COR-L47 (cell line): Measurements from ENCODE around the gene TGFA.

Experiments
- DNase-seq: peaks from one replicate; lab custom pipeline; 2025; lab: John Stamatoyannopoulos, UW

The TGFA gene

DNA sequence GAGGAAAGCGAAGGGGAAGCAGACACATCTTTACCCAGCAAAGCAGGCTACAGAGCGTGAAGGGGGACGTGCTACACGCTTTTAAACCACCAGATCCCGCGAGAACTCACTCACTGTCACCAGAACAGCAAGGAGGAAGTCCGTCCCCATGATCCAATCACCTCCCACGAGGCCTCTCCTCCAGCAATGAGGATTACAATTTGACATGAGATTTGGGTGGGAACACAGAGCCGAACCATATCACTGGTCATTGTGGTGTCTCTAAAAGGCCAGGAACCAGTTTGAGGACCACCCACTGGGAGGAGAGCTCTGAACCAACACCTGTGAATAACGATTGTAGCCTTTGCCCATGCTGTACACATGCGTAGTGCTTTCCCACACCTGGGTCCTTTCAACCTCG, 135.1 kb downstream of the TGFA start:
- no peak for DNase-seq

DNA sequence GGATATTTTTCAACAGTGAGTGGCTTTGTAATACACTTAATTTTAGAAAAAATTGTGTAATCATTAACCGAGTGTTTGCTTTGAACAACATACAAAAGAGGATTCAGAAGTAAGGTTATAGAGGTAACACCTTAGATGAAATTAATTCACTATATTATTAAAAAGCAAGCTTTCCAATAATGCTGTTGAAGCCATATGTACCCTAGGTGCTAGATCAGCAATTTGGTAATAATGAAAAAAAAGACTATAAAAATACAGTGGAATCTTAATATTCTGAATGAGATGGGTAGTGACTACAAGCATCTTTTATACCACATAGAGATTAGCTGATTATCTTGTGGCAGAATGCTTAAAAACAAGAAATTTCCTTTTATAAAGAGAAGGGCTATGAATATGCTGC, 136.6 kb downstream of the TGFA start:
- no peak for DNase-seq

DNA sequence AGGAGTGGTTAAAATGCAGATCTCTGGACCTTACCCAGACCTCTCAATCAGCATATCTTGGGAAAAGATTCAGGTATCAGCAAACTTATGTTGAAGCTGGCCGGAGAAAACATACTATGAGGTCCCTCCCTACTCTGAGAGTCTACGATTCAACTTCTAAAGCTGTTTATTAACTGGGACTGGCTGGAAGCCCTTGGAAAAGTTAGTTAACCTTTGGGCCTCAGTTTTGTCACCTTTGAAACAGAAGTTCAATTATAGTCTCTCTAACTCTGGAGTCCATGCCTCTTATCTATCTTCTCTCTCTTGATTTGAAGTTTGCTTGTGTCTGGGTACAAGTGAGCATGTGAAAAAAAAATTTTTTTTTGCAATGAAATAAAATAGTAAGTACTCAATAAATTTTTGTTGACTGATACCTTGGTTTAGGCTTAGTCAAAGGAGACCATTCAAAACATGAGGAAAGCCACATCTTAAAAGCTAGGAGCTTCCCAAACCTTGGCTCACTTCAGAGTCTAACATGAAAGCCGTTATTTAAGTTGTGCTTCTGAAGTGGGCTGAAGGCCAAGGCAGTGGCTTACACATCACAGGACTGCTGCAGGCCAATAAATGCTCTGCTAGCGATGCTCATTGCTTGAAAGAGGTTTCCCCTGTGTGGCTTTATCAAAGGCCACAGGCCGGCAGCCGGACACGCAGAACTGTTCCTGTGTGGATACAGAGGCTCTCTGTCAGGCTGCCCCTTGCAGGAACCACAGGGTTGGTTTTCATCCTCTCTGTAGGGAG, 141.1 kb downstream of the TGFA start:
- no peak for DNase-seq

DNA sequence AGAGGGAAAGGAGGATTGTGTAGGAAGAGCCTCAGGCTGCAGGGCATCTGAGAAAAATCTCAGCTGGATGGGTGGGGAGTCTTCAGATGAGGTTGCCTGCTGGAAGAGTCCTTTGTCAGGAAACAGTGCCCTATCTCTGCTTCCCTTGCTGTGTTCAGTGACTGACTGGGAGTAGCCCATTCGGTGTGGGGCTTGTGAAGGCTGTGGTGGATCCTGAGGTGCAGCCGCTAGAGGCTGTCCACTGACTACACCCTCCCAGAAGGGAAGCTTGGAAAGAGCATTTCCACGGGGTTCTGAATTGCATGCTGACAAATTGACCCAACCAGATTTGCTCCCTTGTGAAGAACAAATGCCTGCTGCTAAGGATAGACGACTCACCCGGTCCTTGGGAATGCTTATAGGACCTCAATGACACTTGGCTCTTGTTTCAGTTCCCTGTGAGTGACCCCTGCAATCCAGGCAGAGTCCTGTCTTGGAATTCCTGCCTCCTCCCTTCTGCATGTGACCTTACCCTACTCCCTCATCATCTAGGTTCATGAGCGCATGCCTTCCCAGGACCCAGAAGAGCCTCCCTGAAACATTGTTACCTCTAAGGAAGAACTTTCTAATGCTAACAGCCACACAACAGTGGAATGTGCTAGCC, 142.0 kb downstream of the TGFA start:
- DNase-seq: no peak

DNA sequence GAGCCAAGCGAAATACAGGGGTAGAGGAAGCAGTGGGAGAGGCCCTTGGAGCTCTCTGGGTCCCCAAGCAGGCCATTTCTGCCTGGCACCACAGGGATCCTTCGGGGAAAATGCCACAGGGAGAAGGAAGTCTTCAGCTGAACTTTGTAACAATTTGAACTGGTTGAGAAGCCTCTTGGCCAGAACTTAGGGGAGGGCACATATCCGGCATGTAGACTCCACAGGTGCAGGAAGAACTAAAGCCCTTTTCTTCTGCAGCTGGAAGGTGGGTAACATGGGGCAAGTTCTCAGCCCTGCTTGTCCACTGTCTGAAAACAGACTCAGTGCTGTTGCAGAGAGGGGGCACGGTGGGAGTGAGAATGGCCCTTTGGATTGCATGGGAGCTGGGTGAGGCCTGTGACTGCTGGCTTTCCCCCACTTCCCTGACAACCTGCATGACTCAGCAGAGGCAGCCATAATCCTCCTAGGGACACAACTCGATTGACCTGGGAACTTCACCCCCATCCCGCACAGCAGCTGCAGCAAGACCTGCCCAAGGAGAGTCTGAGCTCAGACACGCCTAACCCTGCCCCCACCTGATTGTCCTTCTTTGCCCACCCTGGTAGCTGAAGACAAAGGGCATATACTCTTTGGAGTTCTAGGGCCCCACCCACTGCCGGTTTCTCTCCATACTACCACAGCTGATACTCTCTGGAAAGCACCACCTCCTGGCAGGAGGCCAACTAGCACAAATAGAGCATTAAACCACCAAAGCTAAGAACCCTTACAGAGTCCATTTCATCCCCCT, 150.2 kb downstream of the TGFA start:
- DNase-seq: peak; percentile 38

DNA sequence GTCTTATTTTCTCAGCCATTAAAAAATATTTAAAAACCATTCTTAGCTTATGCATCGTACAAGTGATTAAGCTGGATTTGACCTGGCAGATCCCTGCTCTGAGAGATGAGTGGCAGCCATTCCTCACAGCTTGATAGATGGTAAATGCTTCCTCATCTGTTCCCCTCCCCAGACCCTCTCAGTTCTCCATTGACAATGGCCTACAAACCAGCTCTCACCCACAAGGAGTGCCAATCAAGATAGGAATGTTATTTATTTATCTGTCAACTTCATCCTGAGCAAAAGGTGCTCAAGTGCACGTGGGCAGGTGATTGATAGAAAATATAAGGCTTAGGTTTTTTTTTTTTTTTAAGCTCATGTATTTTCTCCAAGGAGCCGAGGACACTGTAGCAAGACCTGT, 153.1 kb downstream of the TGFA start:
- no peak for DNase-seq

DNA sequence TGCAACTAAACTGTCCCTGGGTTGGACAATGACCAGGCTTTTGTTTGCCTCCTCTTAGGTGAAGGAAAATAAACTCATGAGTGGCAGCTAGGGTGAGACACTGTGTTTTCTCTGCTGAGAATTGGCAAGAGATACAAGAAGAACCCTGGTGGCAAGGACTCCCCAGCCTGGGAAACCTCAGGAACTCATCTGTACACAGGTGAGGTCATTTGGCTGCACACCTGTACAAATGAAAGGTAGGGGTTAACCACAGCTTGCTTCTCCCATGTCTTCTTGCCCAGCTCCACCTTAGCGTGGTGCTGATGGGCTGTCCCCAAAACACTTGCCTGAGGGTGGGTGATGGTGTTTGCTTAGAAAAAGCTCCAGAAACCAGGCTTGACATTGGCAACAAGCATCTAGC, 154.6 kb downstream of the TGFA start:
- DNase-seq: no peak
